Measurements from ENCODE around the gene RNF213. TPM values are rescaled to one million over a fixed set of nuclear protein-coding genes. Genes with fewer than 3 reads are reported as not detected.

The RNF213 gene
- total RNA-seq, 1 donor from 2014 or later: 59.8 TPM

- DNase-seq (ENCODE audit: low spot score) (no peak), ATAC-seq (peak; percentile 54)
Measured at GRCh38 chr17:80443498-80443897, 182.8 kb downstream of the RNF213 start.

- no peak for DNase-seq (ENCODE audit: low spot score)
- no peak for ATAC-seq
Measured at GRCh38 chr17:80443916-80444643, 183.4 kb downstream of the RNF213 start.

- DNase-seq (ENCODE audit: low spot score) (no peak), ATAC-seq (no peak)
Measured at GRCh38 chr17:80444644-80444979, 184.0 kb downstream of the RNF213 start.

GRCh38 chr17:80445007-80445725 is 184.5 kb downstream of the RNF213 start:
- ATAC-seq (no peak), DNase-seq (ENCODE audit: low spot score) (no peak)

- DNase-seq (ENCODE audit: low spot score): no peak
Measured at GRCh38 chr17:80445726-80446110, 185.1 kb downstream of the RNF213 start.

GRCh38 chr17:80446645-80447405 is 186.2 kb downstream of the RNF213 start:
- DNase-seq (ENCODE audit: low spot score) (no peak), ATAC-seq (no peak)

More at GRCh38 chr17:80445726-80446110, 185.1 kb downstream of the RNF213 start:
- ATAC-seq: no peak

GRCh38 chr17:80447790-80448189 is 187.1 kb downstream of the RNF213 start:
- no peak for ATAC-seq

More at GRCh38 chr17:80447790-80448189, 187.1 kb downstream of the RNF213 start:
- DNase-seq (ENCODE audit: low spot score): no peak

Other genes with a start within 250 kb of the RNF213 start
- 16.4 TPM for gene TBC1D16, start 225.0 kb upstream of the RNF213 start, total RNA-seq
- gene CCDC40, start 224.2 kb upstream of the RNF213 start, total RNA-seq: 6.8 TPM
- gene GAA, start 159.3 kb upstream of the RNF213 start, total RNA-seq: 50.6 TPM
- 21.8 TPM for gene EIF4A3, start 113.7 kb upstream of the RNF213 start, total RNA-seq
- gene CARD14, start 90.8 kb upstream of the RNF213 start, total RNA-seq: 0.23 TPM
- gene SGSH, start 40.5 kb upstream of the RNF213 start, total RNA-seq: 25.6 TPM
- gene SLC26A11, start 40.4 kb upstream of the RNF213 start, total RNA-seq: 6.7 TPM
- gene ENDOV, start 154.3 kb downstream of the RNF213 start, total RNA-seq: 15.6 TPM
- 0.25 TPM for gene NPTX1, start 215.8 kb downstream of the RNF213 start, total RNA-seq